Measurements from ENCODE around the gene MRPL43.

Gene MRPL43

GRCh38 chr10:100972904-100973535 lies 14.3 kb downstream of the MRPL43 start:
- DNase-seq = no peak
- Mint-ChIP-seq H3K27ac (no peak overlapping the region), H3K36me3 (ENCODE audit: low read depth) (no peaks in the 10 kb centered on the region), H3K4me3 (no peak overlapping the region), H3K4me1 (ENCODE audit: low read depth) (peaks cover 21% of the 10 kb centered on the region), H3K9me3 (no peaks in the 10 kb centered on the region), H3K27me3 (no peaks in the 10 kb centered on the region)

DNA sequence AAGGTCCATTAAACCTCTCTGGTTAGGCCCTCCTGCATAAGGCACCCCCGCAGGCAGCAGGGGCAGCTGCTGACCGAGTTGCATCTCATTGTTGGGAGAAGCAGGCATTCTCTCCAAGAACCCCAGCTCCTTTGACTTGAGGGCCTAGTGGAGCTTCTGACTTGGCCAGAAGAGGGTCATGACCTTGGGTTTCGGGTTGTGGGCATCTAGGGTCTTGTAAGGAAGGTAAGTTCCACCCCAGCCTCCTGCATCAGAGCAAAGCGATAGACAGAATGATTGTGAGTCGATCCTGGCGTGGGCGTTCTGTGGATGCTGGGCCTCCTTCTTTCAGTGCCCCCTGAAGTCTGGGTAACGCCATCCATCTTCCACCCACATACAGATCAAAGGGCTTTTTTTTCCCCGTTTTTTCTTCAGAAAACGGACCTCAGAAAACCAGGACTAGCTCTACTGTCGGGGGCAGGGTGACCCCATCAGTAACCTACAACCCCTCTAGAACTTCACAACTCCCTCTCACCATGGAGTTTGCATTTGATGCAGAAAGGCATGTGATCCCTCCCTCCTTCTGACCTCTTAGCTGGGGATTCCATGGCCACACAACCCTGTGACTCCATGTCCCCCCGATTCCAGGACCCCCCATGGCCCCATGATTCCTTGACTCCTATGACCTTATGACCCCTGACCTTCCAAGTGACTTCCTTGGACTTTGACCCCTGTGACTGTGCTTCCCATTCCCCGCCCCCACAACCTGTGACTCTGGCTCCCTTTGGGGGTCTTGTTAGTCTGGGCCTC lies 15.0 kb downstream of the MRPL43 start:
- H3K36me3 Mint-ChIP-seq (ENCODE audit: low read depth) = no peaks in the 10 kb centered on the region
- DNase-seq = no peak
- peaks cover 21% of the 10 kb centered on the region for H3K4me1 Mint-ChIP-seq (ENCODE audit: low read depth)
- no peaks in the 10 kb centered on the region for H3K27me3 Mint-ChIP-seq
- H3K27ac Mint-ChIP-seq = no peak overlapping the region
- no peak overlapping the region for H3K4me3 Mint-ChIP-seq
- H3K9me3 Mint-ChIP-seq = no peaks in the 10 kb centered on the region

- DNase-seq = no peak
- Mint-ChIP-seq H3K4me3 (no peak overlapping the region), H3K27ac (no peak overlapping the region)
Observed at GRCh38 chr10:100970914-100971811, 16.1 kb downstream of the MRPL43 start.

GRCh38 chr10:100970076-100970913 lies 17.0 kb downstream of the MRPL43 start:
- no peak for DNase-seq
- H3K27ac Mint-ChIP-seq = no peak overlapping the region
- peaks cover 21% of the 10 kb centered on the region for H3K4me1 Mint-ChIP-seq (ENCODE audit: low read depth)
- peaks cover 9% of the 10 kb centered on the region for H3K36me3 Mint-ChIP-seq (ENCODE audit: low read depth)
- no peaks in the 10 kb centered on the region for H3K9me3 Mint-ChIP-seq
- H3K27me3 Mint-ChIP-seq = no peaks in the 10 kb centered on the region
- peak overlapping the region; percentile 46 for H3K4me3 Mint-ChIP-seq

More at GRCh38 chr10:100970914-100971811, 16.1 kb downstream of the MRPL43 start:
- Mint-ChIP-seq H3K36me3 (ENCODE audit: low read depth) (peaks cover 1% of the 10 kb centered on the region), H3K4me1 (ENCODE audit: low read depth) (peaks cover 21% of the 10 kb centered on the region), H3K9me3 (no peaks in the 10 kb centered on the region), H3K27me3 (no peaks in the 10 kb centered on the region)

DNA sequence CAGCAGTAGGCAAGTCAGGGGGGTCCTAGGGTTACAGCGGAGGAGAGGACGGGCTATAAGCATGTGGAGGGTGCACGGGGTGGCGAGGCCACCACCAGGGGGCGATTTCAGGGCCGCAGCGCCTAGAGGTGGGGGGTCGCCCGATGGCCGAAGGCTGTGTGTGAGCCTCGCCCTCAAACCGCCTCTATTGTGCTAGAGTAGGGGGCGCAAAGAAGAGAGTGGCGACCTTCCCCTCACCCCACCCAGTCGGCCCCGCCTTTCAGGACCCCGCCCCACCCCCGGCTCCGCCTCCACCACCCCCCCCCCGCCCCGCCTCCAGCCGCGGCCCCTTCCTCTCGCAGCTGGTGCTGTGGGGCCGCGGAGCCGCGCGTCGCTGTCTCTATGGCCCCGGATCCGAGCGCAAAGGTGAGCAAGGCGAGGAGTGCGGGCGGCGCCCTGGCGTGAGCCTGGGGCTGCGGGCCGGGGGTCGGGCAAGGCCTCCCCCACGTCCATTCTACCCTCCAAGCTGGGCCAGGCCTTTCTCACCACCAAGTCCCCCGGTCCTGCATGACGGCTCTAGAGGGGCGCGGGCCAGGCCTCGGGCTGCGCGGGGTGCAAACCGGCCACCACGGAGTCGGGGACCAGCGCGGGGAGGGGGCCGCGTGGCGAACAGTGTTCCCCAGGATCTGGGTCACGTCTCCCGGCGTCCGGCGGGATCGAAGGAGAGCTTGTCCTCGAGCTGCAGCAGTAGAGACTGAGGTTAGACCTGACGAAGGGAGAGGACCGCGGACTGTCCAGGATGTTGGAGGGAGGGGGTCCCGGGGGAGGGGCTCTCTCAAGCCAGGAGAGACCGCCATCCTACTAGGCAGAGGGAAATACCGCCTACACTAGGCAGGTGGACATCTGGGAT lies 17.9 kb downstream of the MRPL43 start, which contains the start of gene SEMA4G:
Gene SEMA4G (plus strand): TSS at position 318 of the 889 bp plus-strand sequence. CDS start 3,409 bp downstream, outside the sequence.
- H3K27me3 Mint-ChIP-seq = no peaks in the 10 kb centered on the region
- peaks cover 21% of the 10 kb centered on the region for H3K4me1 Mint-ChIP-seq (ENCODE audit: low read depth)
- peaks cover 15% of the 10 kb centered on the region for H3K36me3 Mint-ChIP-seq (ENCODE audit: low read depth)
- H3K27ac Mint-ChIP-seq = peak within 1 kb of the TSS; percentile 47
- DNase-seq = peak; percentile 66
- H3K4me3 Mint-ChIP-seq = peak within 1 kb of the TSS; percentile 59
- H3K9me3 Mint-ChIP-seq = no peaks in the 10 kb centered on the region

GRCh38 chr10:100968863-100969186 lies 18.5 kb downstream of the MRPL43 start:
- no peak for DNase-seq
- peak overlapping the region; percentile 59 for H3K4me3 Mint-ChIP-seq
- peaks cover 21% of the 10 kb centered on the region for H3K4me1 Mint-ChIP-seq (ENCODE audit: low read depth)
- peaks cover 21% of the 10 kb centered on the region for H3K36me3 Mint-ChIP-seq (ENCODE audit: low read depth)
- no peaks in the 10 kb centered on the region for H3K9me3 Mint-ChIP-seq
- H3K27me3 Mint-ChIP-seq = no peaks in the 10 kb centered on the region
- no peak overlapping the region for H3K27ac Mint-ChIP-seq

DNA sequence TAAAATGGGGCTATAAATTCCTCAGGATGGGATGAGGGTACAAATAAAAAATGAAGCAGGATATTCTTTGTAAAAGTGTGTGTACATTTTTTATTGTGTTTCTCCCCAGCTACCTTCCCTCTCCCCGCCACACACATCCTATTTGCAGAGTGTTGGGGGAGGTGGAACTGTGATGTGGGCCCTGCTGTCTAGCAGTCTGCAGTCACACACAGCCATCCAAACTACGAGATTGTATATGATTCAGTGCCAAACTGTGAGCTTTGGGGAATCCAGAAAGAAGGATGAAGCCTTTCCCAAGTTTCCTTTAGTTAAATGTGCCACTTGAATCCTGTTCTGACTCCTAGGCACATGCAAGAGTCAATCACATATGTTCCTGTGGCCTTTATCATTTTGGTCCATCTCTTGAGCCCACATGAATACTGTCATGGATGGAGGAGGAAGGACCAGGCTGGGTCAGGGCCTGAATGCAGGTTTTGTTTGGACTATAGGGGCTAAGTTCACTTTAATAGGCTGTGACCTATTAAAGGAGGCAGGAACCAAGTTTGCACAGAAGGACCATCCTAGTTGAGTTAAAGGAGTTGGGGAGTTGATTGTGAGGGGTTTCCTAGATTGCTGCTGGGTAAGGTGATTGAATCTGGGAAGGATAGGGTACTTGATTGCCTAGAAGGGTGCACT lies 19.1 kb downstream of the MRPL43 start:
- Mint-ChIP-seq H3K9me3 (no peaks in the 10 kb centered on the region), H3K27me3 (no peaks in the 10 kb centered on the region), H3K27ac (peak overlapping the region; percentile 47), H3K4me3 (peak overlapping the region; percentile 59), H3K4me1 (ENCODE audit: low read depth) (peaks cover 21% of the 10 kb centered on the region), H3K36me3 (ENCODE audit: low read depth) (peaks cover 25% of the 10 kb centered on the region)
- no peak for DNase-seq

- H3K4me1 Mint-ChIP-seq (ENCODE audit: low read depth) = peaks cover 18% of the 10 kb centered on the region
- no peaks in the 10 kb centered on the region for H3K27me3 Mint-ChIP-seq
- peaks cover 34% of the 10 kb centered on the region for H3K36me3 Mint-ChIP-seq (ENCODE audit: low read depth)
- no peak for DNase-seq
- no peak overlapping the region for H3K4me3 Mint-ChIP-seq
- H3K27ac Mint-ChIP-seq = no peak overlapping the region
- no peaks in the 10 kb centered on the region for H3K9me3 Mint-ChIP-seq
Observed at GRCh38 chr10:100967332-100967731, 20.0 kb downstream of the MRPL43 start.

- Mint-ChIP-seq H3K27me3 (no peaks in the 10 kb centered on the region), H3K9me3 (no peaks in the 10 kb centered on the region), H3K4me3 (no peak overlapping the region), H3K4me1 (ENCODE audit: low read depth) (peaks cover 15% of the 10 kb centered on the region), H3K36me3 (ENCODE audit: low read depth) (peaks cover 39% of the 10 kb centered on the region), H3K27ac (no peak overlapping the region)
- DNase-seq = no peak
Observed at GRCh38 chr10:100966887-100967286, 20.4 kb downstream of the MRPL43 start.

GRCh38 chr10:100965820-100966219 lies 21.5 kb downstream of the MRPL43 start:
- no peak overlapping the region for H3K4me3 Mint-ChIP-seq
- H3K27ac Mint-ChIP-seq = no peak overlapping the region

GRCh38 chr10:100963826-100964225 lies 23.5 kb downstream of the MRPL43 start:
- no peak for DNase-seq
- no peaks in the 10 kb centered on the region for H3K27me3 Mint-ChIP-seq
- peaks cover 7% of the 10 kb centered on the region for H3K4me1 Mint-ChIP-seq (ENCODE audit: low read depth)
- no peak overlapping the region for H3K4me3 Mint-ChIP-seq
- H3K36me3 Mint-ChIP-seq (ENCODE audit: low read depth) = peaks cover 67% of the 10 kb centered on the region
- H3K27ac Mint-ChIP-seq = no peak overlapping the region
- no peaks in the 10 kb centered on the region for H3K9me3 Mint-ChIP-seq

More at GRCh38 chr10:100965820-100966219, 21.5 kb downstream of the MRPL43 start:
- Mint-ChIP-seq H3K36me3 (ENCODE audit: low read depth) (peaks cover 48% of the 10 kb centered on the region), H3K9me3 (no peaks in the 10 kb centered on the region), H3K4me1 (ENCODE audit: low read depth) (peaks cover 14% of the 10 kb centered on the region), H3K27me3 (no peaks in the 10 kb centered on the region)
- DNase-seq = no peak

DNA sequence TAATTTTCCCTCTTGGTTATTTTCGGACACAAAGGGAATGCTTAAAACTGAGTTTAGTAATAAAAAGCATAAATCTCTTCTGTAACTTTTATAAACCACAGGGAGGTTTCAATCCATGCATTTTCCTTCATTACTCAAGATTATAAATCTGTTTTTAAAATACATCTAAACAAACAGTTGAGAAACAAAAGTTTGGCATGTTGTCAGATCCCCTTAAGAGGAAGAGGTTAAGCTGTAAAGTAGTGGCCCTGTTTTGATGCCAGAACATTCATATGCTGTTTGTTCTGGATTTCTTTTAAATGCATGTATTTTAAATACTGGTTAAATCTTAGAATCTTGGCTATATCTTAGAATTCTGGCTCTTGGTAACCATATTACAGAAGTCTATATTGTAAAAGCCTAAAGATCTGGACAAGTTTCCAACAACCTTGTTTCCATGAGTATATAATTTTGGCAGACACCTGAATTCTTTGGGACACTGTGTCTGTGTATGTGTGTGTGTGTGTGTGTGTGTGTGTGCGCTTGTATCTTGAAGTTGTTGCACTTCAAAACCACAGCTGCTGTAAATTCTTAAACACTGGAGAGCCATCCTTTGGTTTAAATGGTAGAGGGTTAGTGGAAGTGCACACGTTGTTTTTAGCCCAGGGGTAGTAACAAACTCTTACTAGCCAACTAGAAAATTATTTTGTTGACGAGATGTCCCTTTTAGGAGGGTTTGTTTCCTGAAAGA lies 24.8 kb downstream of the MRPL43 start:
- Mint-ChIP-seq H3K9me3 (no peaks in the 10 kb centered on the region), H3K27me3 (no peaks in the 10 kb centered on the region), H3K36me3 (ENCODE audit: low read depth) (peaks cover 75% of the 10 kb centered on the region), H3K27ac (no peak overlapping the region), H3K4me1 (ENCODE audit: low read depth) (no peaks in the 10 kb centered on the region), H3K4me3 (no peak overlapping the region)
- no peak for DNase-seq

Measured in activated T-cell treated with anti-CD3 and anti-CD28 coated beads, Interleukin-2, amount 50 U/mL, for 24 hours (primary cell).